Measurements from ENCODE around the gene POLD1.
"Not testable (repeated sequence)": the region's sequence is repeated elsewhere in the genome, so short reads cannot be mapped to it uniquely, and the experiment has no call there.

The POLD1 gene

GRCh38 chr19:50365434-50366306, 18.5 kb upstream of the POLD1 start, which contains the start of gene NAPSA:
TSS of gene NAPSA (minus strand) at chr19:50365639. CDS start at chr19:50365621, 18 bp downstream.
- DNase-seq: no peak

- DNase-seq: peak; percentile 10
Measured at GRCh38 chr19:50368649-50369570, 15.2 kb upstream of the POLD1 start.

- DNase-seq: no peak
Measured at GRCh38 chr19:50371914-50372475, 12.2 kb upstream of the POLD1 start.

GRCh38 chr19:50376166-50377050, 7.7 kb upstream of the POLD1 start, which contains the start of gene NR1H2:
TSS of gene NR1H2 (plus strand) at chr19:50376457. CDS start at chr19:50377606, 1,149 bp downstream.
- peak; percentile 87 for DNase-seq

GRCh38 chr19:50377051-50377461, 7.1 kb upstream of the POLD1 start:
- DNase-seq: no peak

- DNase-seq: no peak
Measured at GRCh38 chr19:50377517-50377916, 6.6 kb upstream of the POLD1 start.

- DNase-seq: no peak
Measured at GRCh38 chr19:50378169-50378862, 5.8 kb upstream of the POLD1 start.

- no peak for DNase-seq
Measured at GRCh38 chr19:50378863-50379236, 5.3 kb upstream of the POLD1 start.

GRCh38 chr19:50379602-50380001, 4.5 kb upstream of the POLD1 start:
- DNase-seq: no peak

- no peak for DNase-seq
Measured at GRCh38 chr19:50380137-50380536, 4.0 kb upstream of the POLD1 start.

GRCh38 chr19:50380751-50381151, 3.4 kb upstream of the POLD1 start:
- no peak for DNase-seq

- no peak for DNase-seq
Measured at GRCh38 chr19:50381881-50382729, 2.0 kb upstream of the POLD1 start.

- DNase-seq: no peak
Measured at GRCh38 chr19:50383001-50383851, 921 bp upstream of the POLD1 start.

- DNase-seq: no peak
Measured at GRCh38 chr19:50384685-50385535, 763 bp downstream of the POLD1 start.

- no peak for DNase-seq
Measured at GRCh38 chr19:50387176-50387867, 3.2 kb downstream of the POLD1 start.

- no peak for DNase-seq
Measured at GRCh38 chr19:50387868-50388245, 3.7 kb downstream of the POLD1 start.

- not testable (repeated sequence) for DNase-seq
Measured at GRCh38 chr19:50390295-50390694, 6.1 kb downstream of the POLD1 start.

- not testable (repeated sequence) for DNase-seq
Measured at GRCh38 chr19:50390952-50391351, 6.8 kb downstream of the POLD1 start.

All from NCI-H510A (cell line).